DMS53 treated with DMSO at 0.1 percent for 48 hours (cell line): ENCODE measurements around the gene DYRK1A.

Experiments used
- DNase-seq: peaks from one replicate; lab custom pipeline; 2025; ENCODE audit not compliant: unreplicated experiment; lab: John Stamatoyannopoulos, UW

DYRK1A gene

DNA sequence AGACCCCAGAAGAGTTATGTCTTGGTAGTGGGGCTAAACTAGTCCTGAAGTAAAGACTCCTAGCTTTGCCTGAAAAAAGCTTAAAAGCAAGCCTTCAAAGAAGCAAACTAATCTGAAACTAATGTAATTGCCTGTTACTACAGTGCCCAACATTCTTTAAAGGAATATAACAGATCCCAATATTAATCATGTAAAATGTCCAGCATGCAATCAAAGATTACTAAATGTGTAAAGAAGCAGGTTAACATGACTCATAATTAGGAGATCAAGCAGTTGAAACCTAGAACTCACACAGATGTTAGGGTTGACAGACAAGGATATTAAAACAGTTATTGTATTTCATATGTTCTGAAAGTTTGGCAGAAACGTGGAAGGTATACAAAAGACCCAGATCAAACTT, 17.8 kb downstream of the DYRK1A start:
- DNase-seq: no peak

DNA sequence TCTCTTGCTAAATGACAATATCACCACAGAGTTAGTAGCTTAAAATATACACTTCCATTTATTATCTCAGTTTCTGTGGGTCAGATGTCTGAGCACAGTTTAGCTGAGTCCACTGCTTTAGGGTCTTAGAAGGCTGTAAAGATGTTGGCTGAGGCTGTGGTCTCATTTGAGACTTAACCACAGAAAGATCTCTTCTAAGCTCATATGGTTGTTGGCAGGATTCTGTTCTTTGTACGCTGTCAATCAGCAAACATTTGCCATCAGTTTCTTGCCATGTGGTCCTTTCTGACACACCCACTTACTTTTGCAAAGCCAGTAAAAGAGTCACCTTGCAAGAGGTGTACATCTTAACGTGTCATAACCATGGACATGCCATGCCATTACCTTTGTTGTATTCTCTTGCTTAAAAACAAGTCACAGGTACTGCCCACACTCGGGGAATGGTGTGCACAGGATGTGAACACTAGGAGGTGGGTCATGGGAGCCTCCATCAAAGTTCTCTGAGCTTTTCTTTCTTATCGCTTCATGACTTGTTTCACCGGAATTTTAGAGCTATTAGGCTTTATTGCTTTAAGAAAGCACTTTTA, 18.7 kb downstream of the DYRK1A start:
- no peak for DNase-seq

DNA sequence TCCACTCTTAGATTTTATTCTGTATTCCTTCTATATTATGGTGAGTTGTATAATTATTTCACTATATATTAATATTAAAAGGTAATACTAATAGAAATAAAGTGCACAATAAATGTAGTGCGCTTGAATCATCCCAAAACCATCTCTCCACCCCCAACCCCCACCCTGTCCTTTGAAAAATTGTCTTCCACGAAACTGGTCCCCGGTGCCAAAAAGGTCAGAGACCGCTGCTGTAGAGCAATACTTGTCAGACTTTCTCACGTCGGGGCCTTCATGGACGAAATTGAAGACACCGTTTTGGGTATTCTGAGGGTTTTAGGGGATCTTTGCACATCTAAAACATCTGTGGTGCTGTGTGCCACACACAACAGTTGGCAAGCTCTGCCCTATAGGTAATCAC, 19.6 kb downstream of the DYRK1A start:
- DNase-seq: no peak

DNA sequence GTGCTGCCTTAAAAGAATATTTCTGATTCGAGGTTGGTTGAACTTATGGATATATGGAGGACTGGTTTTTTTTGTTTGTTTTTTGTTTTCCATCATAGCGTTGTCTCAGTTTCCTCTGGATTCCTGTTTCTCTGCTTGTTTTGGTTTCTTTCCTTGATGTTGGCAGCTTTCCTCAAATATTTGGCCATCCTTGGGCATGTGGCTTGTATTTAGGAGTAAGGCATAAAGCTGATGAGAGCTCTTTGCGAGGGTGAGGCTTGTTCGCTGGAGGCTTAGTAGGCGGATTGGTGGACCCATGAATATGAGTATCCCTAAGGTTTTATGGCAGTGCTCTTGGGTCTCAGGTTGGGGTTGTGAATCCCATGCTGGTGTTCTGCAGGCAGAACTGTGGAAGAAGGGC, 22.9 kb downstream of the DYRK1A start:
- no peak for DNase-seq

DNA sequence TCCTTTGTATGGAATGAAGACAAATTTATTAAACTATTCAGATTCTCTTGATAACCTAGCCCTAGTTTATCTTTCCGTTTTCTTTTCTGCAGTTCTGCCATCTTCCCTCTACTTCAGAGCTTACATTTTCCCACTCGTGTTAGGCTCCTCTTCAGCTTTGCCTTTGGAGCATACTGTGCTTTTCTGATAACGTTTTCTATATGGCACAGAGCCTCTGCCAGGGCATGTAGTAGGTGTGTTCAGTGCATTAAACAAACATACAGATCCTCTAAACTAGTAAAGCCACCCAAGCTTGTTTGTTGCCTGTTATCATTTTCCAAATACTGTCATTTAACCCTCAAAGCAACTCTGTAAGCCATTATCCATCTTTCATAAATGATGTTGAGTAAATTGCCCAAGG, 25.1 kb downstream of the DYRK1A start:
- no peak for DNase-seq

DNA sequence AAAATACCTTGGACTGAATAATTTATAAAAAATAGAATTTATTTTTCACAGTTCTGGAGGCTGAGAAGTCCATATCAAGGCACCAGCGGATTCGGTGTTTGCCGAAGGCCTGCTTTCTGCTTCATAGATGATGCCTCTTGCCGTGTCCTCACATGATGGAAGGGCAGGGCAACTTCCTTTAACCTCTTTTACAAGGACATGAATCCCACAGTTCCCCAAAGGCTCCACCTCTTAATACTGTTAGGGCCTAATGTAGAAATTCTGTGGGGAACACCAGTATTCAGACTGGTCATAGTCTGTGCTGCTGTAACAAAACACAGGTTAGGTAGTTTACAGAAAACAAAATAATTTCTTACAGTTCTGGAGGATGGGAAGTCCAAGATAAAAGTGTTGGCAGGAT, 25.9 kb downstream of the DYRK1A start:
- no peak for DNase-seq

DNA sequence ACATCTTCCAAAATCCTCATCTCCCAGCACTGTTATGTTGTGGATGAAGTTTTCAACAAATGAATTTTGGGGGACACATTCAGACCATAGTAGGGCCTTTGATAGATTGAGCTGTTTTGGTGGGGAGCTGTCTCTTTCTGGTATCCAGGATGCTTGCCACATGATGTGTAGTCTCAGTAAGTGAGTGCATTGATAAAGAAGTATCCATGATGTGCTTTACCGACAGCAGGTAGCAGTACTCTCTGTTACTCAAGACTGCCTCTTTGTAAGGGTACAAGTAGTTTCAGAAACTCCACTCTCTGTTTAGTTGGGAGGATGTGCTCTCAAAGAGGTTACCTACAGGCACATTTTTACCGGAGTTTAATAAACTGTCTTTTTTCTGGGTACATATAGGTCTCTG, 26.5 kb downstream of the DYRK1A start:
- DNase-seq: no peak

DNA sequence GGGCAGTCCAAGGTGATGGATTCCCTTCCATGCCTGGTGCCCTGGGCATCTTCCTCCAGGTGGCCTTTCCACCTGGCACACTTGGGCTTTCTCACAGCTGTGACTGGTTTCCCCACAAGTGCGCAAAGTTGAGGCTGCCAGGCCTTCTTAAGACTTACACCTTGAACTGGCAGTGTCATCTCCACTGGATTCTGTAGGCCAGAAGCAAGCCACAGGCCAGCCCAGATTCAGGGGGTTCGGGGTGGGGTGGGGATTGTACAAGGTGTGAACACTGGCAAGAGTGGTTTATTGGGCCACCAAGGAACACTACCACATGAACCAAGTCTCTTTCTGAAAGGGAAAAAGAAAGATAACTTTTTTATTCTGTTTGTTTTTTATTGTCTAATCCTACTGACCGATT, 27.2 kb downstream of the DYRK1A start:
- DNase-seq: no peak

DNA sequence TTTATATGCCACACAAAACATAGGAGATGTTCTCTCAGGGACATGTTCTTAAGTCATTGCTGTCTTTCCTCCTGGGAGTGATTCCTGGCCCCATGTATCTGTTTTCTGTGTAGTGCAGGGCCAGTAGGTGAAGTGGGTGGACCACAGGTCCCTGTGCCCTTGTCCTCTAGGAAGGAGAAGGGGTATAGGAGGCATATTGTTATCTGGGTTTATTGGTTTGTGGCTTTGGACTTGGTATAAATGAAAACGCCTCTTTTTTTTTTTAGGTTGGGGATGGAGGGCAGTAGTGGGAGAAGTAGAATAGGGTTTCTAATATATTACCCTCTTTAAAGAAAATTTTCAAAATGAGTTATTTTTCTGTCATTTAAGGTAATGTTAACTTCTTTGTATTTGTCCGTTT, 29.4 kb downstream of the DYRK1A start:
- no peak for DNase-seq

DNA sequence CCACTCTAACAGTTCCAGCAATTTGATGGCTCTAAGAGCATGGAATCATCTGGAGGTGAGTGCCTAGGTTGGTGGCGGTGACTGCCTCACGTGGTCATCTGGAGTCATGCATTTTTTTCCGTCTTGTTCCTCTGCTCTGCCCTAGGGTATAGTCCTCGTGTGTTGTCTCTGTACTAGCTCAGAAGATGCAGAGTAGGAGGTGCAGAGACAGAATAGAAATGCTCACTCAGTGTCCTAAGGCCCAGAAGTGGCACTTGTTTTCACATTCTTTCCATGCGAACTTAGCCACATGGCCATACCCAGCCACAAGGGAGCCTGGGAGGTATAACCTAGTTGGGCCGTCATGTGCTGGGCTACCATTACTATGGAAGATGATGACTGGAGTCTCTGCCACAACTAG, 30.3 kb downstream of the DYRK1A start:
- no peak for DNase-seq

DNA sequence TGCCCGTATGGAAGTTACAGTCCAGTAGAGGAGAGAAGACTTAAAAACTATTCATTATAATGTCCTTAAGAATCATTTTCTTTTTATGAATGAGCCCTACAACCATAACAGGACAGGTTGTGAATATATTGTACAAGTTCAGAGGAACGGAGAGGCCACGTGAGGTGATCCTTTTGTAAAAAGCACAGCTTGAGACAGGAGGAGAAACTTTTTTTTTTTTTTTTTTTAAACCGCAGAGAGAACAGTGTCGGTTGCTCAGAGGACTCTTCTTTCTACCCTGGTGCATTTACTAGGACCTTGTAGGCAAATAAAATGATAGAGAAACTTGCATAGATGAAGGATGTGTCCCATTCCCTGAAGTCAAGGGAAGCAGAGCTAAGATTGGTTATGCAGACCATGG, 32.1 kb downstream of the DYRK1A start:
- no peak for DNase-seq

DNA sequence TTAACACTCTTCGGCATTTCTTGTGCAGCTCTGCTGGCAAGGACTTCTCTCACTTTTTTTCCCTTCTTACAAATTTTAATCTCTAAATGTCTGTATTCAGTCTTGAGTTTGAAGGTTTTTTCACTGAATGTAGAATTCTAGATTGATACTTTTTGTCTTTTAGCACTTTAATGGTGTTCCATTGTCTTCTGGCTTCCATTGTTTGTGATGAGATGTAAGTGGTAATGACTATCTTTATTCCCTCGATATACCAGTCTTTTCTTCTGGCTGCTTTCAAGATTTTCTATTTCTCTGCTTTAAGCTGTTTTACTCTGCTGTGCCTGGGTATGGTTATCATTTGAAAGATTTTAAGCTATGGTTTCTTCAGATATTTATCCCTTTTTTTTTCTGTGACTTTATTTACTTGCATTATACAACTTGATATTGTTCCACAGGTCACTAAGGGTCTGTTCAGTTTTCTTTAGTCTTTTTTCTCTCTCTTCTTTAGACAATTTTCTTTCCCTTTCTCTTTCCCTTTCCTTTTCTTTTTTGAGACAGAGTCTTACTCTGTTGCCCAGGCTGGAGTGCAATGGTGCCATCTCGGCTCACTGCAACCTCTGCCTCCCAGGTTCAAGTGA, 35.8 kb downstream of the DYRK1A start:
- no peak for DNase-seq

DNA sequence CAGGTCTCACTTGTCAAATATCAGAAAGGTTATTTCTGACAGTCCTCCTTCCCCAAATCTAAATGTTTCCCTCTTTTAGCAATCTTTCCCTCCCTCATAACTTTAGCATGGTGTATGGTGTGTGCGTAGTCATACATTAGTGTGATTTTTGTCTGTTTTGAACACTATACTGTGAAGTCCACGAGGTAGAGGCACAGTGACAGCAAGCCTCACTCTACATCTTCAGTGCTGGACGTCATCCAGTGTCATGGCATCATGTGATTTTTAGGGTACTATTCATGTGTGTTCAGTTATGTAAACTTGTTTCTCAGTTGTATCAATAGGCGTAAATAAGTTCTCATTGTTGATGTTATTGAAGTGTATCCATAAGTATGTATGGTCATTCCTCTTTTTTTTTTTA, 39.1 kb downstream of the DYRK1A start:
- DNase-seq: no peak

DNA sequence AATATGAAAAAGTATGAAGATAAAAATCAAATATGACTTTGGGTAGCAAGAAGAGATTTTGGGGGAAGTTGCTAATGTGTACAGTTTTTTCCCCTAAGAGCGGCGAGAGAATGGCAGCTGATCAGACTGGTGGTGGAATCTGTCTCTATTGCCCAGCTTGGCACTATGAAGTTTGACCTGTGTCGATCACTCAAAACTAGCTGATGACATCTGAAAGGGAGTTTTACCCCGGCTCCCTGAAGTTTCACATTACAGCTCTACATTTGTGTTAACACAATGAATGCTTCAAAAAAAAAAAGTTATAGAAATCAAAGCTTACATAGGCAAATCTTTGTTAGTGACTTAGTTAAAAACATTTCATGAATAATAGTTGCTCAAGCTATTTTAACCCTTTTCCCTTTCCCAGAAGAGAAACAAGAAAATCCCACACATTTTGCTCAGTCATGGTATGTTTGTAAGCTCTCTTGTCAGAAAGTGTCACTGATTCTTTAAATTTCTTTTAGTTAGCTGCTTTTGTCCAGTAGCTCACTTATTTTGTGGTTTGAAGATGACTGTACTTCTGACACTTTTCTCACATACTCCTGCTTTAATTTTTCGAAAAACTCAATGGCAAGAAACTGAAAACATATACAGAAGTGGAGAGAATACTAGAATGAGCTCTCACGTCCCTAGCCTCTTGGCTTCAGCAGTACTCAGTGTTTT, 41.3 kb downstream of the DYRK1A start:
- no peak for DNase-seq

DNA sequence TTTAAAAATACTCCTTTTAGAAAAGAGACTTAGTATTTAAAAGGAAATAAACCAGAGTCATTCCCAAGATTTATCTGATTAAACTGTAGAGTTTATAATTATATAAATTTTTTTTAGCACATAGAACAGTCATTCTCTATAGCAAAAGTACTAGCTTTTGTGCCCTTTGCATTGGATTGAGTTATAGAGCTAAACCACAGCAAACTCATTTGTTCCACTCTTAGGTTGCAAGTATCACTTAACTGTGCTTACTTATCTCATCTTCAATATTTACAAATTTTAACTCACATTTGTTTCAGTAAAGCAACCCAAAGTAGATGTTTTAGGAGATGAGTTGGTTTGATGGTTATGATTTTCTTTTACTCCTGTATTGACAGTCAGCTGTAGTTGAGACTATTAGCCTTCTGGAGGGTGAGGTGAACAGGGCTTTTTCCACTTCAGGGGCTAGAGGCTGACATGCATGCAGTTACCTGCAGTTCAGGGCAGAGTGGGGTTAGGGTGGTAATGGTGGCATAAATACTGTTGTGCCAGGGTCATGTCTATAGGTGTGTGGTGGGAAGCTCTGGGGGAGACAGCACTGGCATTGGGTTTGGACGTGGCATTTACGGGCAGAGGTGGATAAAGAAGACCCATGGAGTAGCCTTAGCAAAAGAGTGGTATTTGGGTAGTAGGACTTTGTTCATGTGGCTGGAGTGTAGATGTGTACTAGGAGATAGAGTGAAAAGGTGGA, 42.1 kb downstream of the DYRK1A start:
- no peak for DNase-seq

DNA sequence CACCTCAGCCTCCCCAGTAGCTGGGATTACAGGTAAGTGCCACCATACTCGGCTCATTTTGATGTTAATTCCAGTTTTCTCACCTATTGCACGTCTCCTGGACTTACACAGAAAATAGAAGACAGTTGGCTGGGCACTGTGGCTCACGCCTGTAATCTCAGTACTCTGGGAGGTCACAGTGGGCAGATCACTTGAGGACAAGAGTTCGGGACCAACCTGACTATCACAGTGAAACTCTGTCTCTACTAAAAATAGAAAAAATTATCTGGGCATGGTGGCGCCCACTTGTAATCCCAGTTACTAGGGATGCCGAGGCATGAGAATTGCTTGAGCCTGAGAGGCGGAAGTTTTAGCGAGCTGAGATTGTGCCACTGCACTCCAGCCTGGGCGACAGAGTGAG, 44.1 kb downstream of the DYRK1A start:
- no peak for DNase-seq

DNA sequence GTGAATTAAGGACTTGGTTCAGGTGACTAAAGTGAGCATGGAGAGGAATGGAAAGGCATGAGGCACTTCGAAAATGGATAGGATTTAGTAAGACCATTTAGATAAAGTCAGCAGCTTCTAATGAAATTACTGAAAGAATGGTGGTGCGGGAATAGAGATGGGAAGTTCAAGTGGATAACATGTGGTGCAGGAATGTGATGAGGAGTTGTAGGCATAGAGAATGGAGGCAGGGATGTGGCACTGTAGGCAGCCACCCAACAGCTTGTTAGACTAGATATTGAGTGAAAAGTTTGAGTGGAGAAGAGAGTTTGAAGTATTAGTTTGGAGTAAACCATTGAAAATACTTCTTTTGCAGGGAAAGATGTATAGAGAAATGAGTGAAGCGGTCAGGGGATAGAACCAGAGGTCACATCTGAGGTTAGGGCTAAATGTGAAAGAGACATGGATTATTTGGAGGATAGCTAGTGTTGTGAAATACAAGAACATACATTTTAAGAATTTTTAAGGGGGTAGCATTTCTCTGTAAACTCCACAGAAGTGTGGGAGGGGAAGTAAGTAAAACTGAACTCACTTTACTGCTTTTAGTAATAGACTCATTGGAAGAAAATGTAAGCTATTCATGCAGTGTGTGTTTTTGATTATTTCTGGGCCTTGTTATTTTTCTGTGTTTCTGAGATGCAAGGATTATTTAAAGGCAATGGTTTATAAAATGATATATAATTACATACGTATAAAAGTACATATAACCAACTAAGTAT, 46.2 kb downstream of the DYRK1A start:
- no peak for DNase-seq

DNA sequence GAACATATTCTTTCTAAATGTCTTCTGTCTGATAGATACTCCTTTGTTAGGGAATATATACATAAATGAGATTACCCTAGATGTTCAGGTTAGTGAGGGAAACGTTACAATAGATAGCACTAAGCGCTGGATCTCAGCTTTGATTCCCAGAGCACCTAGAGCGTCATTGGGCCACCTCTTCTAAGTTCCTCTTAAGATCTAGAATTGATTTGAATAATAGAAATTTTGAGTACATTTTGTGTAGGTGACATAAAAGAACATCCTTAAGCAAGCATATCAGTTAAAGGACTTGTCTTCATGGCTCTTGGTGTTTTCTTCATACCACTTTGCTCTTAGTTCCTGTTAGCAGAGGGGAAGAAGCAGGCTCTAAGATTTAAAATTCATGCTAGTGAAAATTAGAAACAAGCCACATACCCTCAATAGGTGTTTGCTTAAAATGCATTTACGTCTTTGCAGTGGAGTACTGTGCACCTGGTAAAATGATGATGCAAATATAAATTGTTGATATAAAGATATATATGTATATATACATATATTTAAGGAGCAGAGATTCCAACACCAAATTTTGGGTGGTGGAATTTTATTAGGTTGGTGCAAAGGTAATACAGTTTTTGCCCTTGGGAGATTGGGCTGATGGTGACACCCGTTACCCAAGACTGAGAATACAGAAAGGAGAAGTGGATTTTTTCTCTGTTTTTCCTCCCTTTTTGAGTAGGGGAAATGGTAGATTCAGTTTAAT, 47.1 kb downstream of the DYRK1A start:
- no peak for DNase-seq

DNA sequence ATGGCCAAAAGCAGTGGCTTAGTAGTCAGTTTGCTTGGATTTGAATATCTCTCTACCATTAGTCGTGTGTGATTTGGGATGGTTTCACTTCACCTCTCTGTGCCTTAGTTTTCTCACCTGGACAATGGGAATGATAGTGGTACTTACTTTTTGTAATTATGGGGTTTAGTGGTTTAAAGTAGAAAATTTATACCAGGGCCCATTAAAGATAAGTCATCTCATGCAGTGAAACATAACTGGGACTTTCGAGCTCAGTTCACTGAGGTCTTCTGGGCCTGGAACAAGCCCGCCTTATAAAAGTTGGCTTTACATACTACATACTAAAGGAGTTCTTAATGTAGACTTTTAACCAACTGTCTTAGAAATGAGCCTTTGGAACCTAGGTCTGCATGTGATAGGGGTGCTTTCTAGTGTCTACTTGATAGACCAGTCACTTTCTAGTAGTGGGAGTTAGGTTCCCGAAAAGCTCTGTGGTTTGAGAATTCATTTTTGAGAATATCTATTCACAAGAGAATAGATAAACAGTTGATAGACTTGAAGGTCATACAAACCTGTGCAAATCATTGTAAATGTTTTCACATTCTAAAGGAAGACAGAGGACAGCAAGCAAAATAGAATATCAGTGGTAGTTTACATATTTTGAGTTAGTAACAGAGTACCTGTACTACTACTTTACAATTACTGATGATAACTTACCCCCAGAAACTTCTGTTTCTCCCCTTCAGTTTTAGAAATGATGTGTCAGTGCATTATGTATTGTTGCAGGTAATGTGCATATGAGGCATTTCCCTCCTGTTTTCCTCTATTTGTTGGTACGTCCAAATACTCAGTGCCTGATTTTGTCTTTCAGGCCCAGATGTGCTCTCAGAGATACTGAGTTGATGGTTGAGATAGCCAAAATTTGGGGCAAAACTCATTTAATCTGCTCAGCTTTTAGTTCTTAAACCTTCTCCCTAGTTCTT, 48.0 kb downstream of the DYRK1A start:
- DNase-seq: no peak

DNA sequence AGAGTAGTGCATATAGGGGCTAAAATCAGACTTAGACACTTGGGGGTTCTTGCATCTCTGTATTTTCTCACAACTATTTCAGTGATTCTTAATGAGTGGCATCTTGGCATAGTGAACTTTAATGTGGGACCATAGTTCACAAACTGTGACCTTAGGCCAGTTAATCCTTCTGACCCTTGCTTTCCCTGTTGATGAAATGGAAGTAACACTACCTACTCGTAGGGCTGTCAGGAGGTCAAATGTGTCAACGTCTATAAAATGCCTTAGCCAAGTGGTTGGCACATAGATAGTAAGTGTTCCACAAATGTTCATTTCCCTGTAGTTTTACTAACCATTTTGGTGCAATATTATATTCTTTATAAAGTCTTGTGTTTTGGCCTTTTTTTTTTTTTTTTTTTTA, 49.4 kb downstream of the DYRK1A start:
- no peak for DNase-seq
